Parathyroid adenoma (tissue), 2 donors: ENCODE results near the gene MDFI.

Source experiments
- H2AFZ ChIP-seq: fragments of 300-600 bp; sonication (generic); one replicate; pipeline ENCODE4 v1.7.0; 2017; ENCODE audit warnings: antibody characterized with exemption, mild to moderate bottlenecking
- H3K27ac ChIP-seq: fragments of 300-600 bp; sonication (generic); one replicate; pipeline ENCODE4 v1.7.0; 2017
- H3K27me3 ChIP-seq: fragments of 300-600 bp; sonication (generic); one replicate; pipeline ENCODE4 v1.7.0; 2017; ENCODE audit warnings: low read length; ENCODE audit not compliant: control insufficient read depth, insufficient read depth
- H3K36me3 ChIP-seq: fragments of 300-600 bp; sonication (generic); one replicate; pipeline ENCODE4 v1.7.0; 2017; ENCODE audit warnings: low read length; ENCODE audit not compliant: control insufficient read depth, insufficient read depth
- H3K4me1 ChIP-seq: fragments of 300-600 bp; sonication (generic); one replicate; pipeline ENCODE4 v1.7.0; 2017; ENCODE audit warnings: control low read depth
- H3K4me2 ChIP-seq: fragments of 300-600 bp; sonication (generic); one replicate; pipeline ENCODE4 v1.7.0; 2017; ENCODE audit warnings: low read length
- H3K4me3 ChIP-seq: fragments of 300-600 bp; sonication (generic); one replicate; pipeline ENCODE4 v1.7.0; 2017; ENCODE audit warnings: low read depth, low read length
- H3K79me2 ChIP-seq: fragments of 300-600 bp; sonication (generic); one replicate; pipeline ENCODE4 v1.7.0; 2017; ENCODE audit warnings: control low read depth
- H3K9ac ChIP-seq: fragments of 300-600 bp; sonication (generic); one replicate; pipeline ENCODE4 v1.7.0; 2017; ENCODE audit warnings: mild to moderate bottlenecking
- H3K9me3 ChIP-seq: fragments of 300-600 bp; sonication (generic); one replicate; pipeline ENCODE4 v1.7.0; 2017; ENCODE audit warnings: low read length; ENCODE audit not compliant: control insufficient read depth
- CTCF ChIP-seq: fragments of 300-600 bp; sonication (generic); IDR thresholded peaks from one replicate; pipeline ENCODE4 v1.7.0; 2017; ENCODE audit warnings: antibody characterized with exemption, mild to moderate bottlenecking
- donor health status: primary hyperparathyroidism.

MDFI gene

GRCh38 chr6:41702771-41703494 lies 64.7 kb downstream of the MDFI start:
- peaks cover 51% of the 10 kb centered on the region for H3K79me2 ChIP-seq
- peaks cover 16% of the 10 kb centered on the region for H3K4me1 ChIP-seq
- H3K4me3 ChIP-seq, result no peak overlapping the region
- no peak for TF ChIP-seq CTCF
- no peak overlapping the region for H3K27ac ChIP-seq
- no peak overlapping the region for H3K9ac ChIP-seq
- no peaks in the 10 kb centered on the region for H3K36me3 ChIP-seq
- no peak overlapping the region for H2AFZ ChIP-seq
- no peak overlapping the region for H3K4me2 ChIP-seq
- H3K9me3 ChIP-seq, result no peaks in the 10 kb centered on the region
- H3K27me3 ChIP-seq, result no peaks in the 10 kb centered on the region
